Endodermal cell (in vitro differentiated cells): ENCODE results near the gene ZFAND3. TPM values are rescaled to one million over a fixed set of nuclear protein-coding genes. Genes with fewer than 3 reads are reported as not detected.

ENCODE experiments used
- DNase-seq: peaks from one replicate; pipeline ENCODE4 v3.0.0-alpha.2; 2017
- H3K27ac ChIP-seq: 2 replicates; pipeline ENCODE4 v1.5.1; 2013; ENCODE audit warnings: mild to moderate bottlenecking, low read depth, low read length, moderate library complexity
- H3K27me3 ChIP-seq: 2 replicates; pipeline ENCODE4 v1.6.1; 2013; ENCODE audit warnings: mild to moderate bottlenecking, low read length, moderate library complexity; ENCODE audit not compliant: insufficient read depth, control insufficient read depth, poor library complexity, severe bottlenecking
- H3K36me3 ChIP-seq: 2 replicates; pipeline ENCODE4 v1.7.0; 2013; ENCODE audit warnings: mild to moderate bottlenecking, low read length, moderate library complexity; ENCODE audit not compliant: control insufficient read depth, insufficient read depth
- H3K4me1 ChIP-seq: one replicate; pipeline ENCODE4 v1.7.0; 2013; ENCODE audit warnings: low read length; ENCODE audit not compliant: control insufficient read depth, insufficient read depth
- H3K4me3 ChIP-seq: 2 replicates; pipeline ENCODE4 v1.5.1; 2013; ENCODE audit warnings: mild to moderate bottlenecking, low read length, moderate library complexity
- H3K9ac ChIP-seq: 2 replicates; pipeline ENCODE4 v1.6.1; 2013; ENCODE audit warnings: mild to moderate bottlenecking, low read length, moderate library complexity; ENCODE audit not compliant: poor library complexity, severe bottlenecking; ENCODE audit errors: extremely low read depth
- H3K9me3 ChIP-seq: 2 replicates; pipeline ENCODE4 v1.6.1; 2013; ENCODE audit warnings: mild to moderate bottlenecking, low read length, moderate library complexity; ENCODE audit not compliant: control insufficient read depth
- H3K27ac Mint-ChIP-seq: 2 replicates; pipeline ENCODE4 v1.8.0; 2020; ENCODE audit warnings: mixed read lengths
- H3K27me3 Mint-ChIP-seq: 2 replicates; pipeline ENCODE4 v1.8.0; 2021; ENCODE audit warnings: mild to moderate bottlenecking, mixed read lengths; ENCODE audit not compliant: insufficient read depth
- H3K36me3 Mint-ChIP-seq: 2 replicates; pipeline ENCODE4 v1.8.0; 2020; ENCODE audit warnings: low read depth, mixed read lengths
- H3K4me1 Mint-ChIP-seq: 2 replicates; pipeline ENCODE4 v1.8.0; 2020; ENCODE audit warnings: mixed read lengths
- H3K4me3 Mint-ChIP-seq: 2 replicates; pipeline ENCODE4 v1.8.0; 2020; ENCODE audit warnings: mild to moderate bottlenecking, moderate library complexity, mixed read lengths
- H3K9me3 Mint-ChIP-seq: 2 replicates; pipeline ENCODE4 v1.8.0; 2020; ENCODE audit warnings: mild to moderate bottlenecking, mixed read lengths
- CTCF ChIP-seq: fragments of 200-600 bp; sonication (generic); conservative IDR thresholded peaks from 2 replicates; pipeline ENCODE4 v1.5.0; 2021; ENCODE audit warnings: antibody characterized with exemption, mild to moderate bottlenecking
- WGBS, 2 experiments: methylation state at CpG; one replicate each; pipeline versions ENCODE4 v1.1.5 to v1.1.7; 2013; ENCODE audit warnings: missing lambda C conversion rate in 2 of 2, mixed read lengths in 1 of 2; ENCODE audit not compliant: insufficient coverage in 1 of 2, insufficient read length in 1 of 2; 5-methylcytosine and 5-hydroxymethylcytosine counted together
- total RNA-seq, 2 donors: library from RNA; stranded (reverse); fragmentation: NEBNext Ultra II Directional in 1 of 2; extraction: Animal tissue kit (Norgen Biotek cat#: 25700) in 1 of 2; gene quantifications; 2 replicates in 1 of 2; 3 replicates in 1 of 2; pipeline ENCODE4 v1.2.1, GENCODE V29; 2021

Gene ZFAND3
- total RNA-seq, 2 donors from 2014 or later: 67.1 to 86.2 TPM

GRCh38 chr6:38170666-38171355, 351.3 kb downstream of the ZFAND3 start:
- no peak overlapping the region for H3K27ac ChIP-seq
- Mint-ChIP-seq H3K4me1 (peaks cover 26% of the 10 kb centered on the region), H3K36me3 (peaks cover 5% of the 10 kb centered on the region), H3K9me3 (no peaks in the 10 kb centered on the region), H3K27ac (no peak overlapping the region), H3K4me3 (no peak overlapping the region), H3K27me3 (peaks cover 4% of the 10 kb centered on the region)
- no peaks in the 10 kb centered on the region for H3K27me3 ChIP-seq
- no peak overlapping the region for H3K9ac ChIP-seq
- TF ChIP-seq CTCF: no peak
- 90 to 97% methylated on average over 10 to 14 of the region's 14 CpGs for WGBS, 2 experiments
- H3K4me1 ChIP-seq: no peaks in the 10 kb centered on the region
- no peak overlapping the region for H3K4me3 ChIP-seq
- no peak for DNase-seq
- H3K9me3 ChIP-seq: no peaks in the 10 kb centered on the region
- no peaks in the 10 kb centered on the region for H3K36me3 ChIP-seq

- WGBS, 2 experiments: 85 to 87% methylated on average over 5 to 13 of the region's 13 CpGs
- Mint-ChIP-seq H3K27ac (no peak overlapping the region), H3K36me3 (peaks cover 5% of the 10 kb centered on the region), H3K4me1 (peaks cover 36% of the 10 kb centered on the region), H3K27me3 (peaks cover 4% of the 10 kb centered on the region), H3K4me3 (no peak overlapping the region), H3K9me3 (no peaks in the 10 kb centered on the region)
- no peak for TF ChIP-seq CTCF
- no peak overlapping the region for H3K4me3 ChIP-seq
- no peak for DNase-seq
- peak overlapping the region; percentile 66 for H3K27ac ChIP-seq
- H3K4me1 ChIP-seq: peaks cover 8% of the 10 kb centered on the region
- H3K9ac ChIP-seq: no peak overlapping the region
- no peaks in the 10 kb centered on the region for H3K9me3 ChIP-seq
- no peaks in the 10 kb centered on the region for H3K27me3 ChIP-seq
- no peaks in the 10 kb centered on the region for H3K36me3 ChIP-seq
Measured at GRCh38 chr6:38171997-38172738, 352.6 kb downstream of the ZFAND3 start.

DNA sequence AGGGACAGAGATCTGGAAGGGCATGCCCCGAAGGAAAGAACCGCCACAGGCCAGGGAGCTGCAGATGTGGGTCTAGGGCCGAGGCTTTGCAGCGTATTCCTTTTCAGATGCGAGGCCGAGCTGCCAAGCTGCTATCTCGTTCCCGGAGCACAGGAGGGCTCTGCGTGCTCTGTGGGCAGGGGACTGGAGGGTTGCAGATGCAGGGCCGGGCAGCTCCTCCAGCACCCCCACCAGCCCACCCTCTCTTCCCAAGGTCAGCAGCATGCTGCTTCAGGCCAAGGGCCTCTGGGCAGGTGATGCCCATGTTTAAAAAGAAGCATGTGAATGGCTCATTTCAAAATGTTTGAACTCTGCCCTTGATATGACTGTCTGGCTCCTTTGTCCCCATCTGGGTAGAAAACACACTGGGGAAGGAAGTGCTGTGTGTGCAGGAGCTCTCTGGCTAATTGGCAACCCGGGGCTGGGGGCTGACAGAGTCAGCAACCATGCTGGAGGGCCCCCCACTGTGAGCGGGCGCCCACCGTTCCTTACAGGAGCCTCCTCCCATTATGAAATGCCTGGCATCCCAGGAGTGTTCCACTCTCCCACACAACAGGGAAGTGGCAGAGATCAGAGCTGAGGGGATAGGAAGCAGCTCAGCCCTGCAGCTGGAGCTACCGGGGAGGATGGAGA, 353.3 kb downstream of the ZFAND3 start:
- H3K4me1 ChIP-seq: peaks cover 10% of the 10 kb centered on the region
- H3K27ac ChIP-seq: peak overlapping the region; percentile 66
- no peak overlapping the region for H3K4me3 Mint-ChIP-seq
- H3K4me1 Mint-ChIP-seq: peaks cover 43% of the 10 kb centered on the region
- 81 to 85% methylated on average over 9 to 15 of the region's 15 CpGs for WGBS, 2 experiments
- H3K27me3 ChIP-seq: no peaks in the 10 kb centered on the region
- no peak overlapping the region for H3K9ac ChIP-seq
- DNase-seq: no peak
- peaks cover 4% of the 10 kb centered on the region for H3K27me3 Mint-ChIP-seq
- H3K9me3 Mint-ChIP-seq: no peaks in the 10 kb centered on the region
- no peaks in the 10 kb centered on the region for H3K36me3 ChIP-seq
- no peaks in the 10 kb centered on the region for H3K9me3 ChIP-seq
- no peak for TF ChIP-seq CTCF
- H3K27ac Mint-ChIP-seq: no peak overlapping the region
- no peak overlapping the region for H3K4me3 ChIP-seq
- H3K36me3 Mint-ChIP-seq: peaks cover 5% of the 10 kb centered on the region
